ENCODE data around the gene PDGFB.

Gene PDGFB

GRCh38 chr22:39277142-39277607 is 32.4 kb upstream of the PDGFB start:
- peak; percentile 83 for DNase-seq (ENCODE audit: low spot score)
- FAIRE-seq: peak; percentile 83

- FAIRE-seq: no peak
- DNase-seq (ENCODE audit: low spot score): no peak
Measured at GRCh38 chr22:39276440-39277141, 31.8 kb upstream of the PDGFB start.

DNA sequence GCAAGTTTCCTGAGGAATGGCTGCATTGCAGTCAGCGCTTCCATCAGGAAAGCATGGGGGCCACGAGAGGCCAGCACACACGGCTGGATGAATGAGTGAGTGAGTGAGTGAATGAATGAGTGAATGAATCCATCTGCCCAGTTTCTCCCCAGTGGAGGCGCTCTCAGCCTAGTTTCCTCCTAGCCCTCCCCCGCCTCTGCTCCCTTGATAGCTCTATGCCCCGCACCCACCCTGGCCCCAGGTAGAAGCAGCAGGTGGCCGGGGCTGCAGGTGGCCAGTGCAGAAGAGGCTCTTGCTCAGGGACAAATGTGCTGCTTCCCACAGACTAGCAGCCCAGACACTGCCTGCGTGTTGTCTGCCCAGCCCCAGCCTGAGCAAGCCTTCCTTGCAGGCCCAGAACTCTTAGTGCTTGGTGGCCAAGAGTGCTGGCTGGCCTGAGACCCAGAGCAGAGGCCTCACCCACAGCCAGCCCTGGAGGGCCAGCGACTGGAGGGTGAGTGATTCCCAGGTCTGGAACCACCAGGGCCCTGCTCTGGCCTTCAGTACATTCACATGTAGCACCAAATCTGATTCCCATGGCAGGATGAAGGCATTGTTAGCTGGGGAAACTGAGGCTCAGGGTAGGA is 31.1 kb upstream of the PDGFB start:
- DNase-seq (ENCODE audit: low spot score) (no peak), FAIRE-seq (no peak)

DNA sequence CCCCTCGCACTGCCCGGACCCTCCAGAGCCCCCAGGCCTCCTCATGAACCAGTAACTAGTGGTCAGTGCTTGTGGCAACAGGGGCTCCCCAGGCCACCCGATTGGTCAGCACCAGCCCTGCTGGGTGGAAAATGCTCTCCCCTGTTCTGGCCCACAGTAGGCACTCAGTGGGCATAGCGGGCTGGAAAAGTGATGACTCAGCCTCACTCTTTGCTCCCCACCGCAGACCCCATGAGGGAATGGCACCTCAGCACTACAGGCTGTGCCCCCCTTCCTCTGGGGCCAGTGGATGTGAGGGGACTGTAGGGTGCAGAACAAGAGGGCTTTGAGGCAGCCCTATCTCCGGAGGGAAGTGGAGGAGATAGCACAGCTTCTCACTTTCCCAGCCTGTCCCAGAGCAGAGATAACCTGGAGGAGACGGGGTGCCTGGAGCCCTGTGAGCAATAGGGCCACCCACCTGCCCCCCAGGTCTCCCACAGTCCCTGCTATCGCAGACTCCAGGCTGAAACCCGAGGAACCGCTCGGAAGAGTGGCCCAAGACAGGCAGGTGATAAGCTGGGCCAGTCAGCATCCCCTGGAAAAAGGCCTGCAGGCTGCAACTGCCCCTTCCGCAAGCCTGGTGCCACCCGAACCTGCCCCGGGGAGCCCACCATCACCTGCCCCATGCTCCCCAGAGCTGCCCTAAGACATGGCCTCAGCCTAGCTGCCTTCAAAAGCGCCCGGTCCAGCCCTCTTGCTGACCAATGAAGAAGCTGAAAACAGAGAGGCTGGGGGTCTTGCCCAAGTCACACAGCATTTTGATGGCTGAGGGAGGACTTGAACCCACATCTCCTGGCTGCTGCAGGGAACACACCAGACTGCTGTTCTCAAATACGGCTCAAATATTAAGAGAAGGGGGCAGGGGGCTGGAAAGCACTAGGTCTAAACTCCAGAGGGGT is 29.4 kb upstream of the PDGFB start:
- DNase-seq (ENCODE audit: low spot score) (no peak), FAIRE-seq (no peak)

DNA sequence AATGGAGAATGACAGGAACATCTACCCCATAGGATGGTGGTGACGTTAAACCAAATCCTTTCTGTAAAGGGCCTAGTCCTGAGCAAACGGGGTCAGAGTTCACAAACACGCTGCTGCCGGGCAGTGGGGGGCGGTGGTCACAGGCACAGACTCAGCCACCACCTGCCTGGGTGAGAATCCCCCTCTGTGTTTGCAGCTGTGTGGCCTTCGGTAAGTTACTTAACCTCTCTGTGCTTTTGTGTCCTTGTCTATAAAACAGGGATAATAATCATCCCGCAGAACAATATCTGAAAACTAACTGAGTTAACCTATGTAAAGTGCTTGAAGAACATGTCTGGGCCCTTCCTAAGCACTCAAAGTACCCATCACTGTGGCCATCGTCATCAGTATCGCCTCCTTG is 26.0 kb upstream of the PDGFB start:
- DNase-seq (ENCODE audit: low spot score) (no peak), FAIRE-seq (no peak)

GRCh38 chr22:39270280-39270679 is 25.5 kb upstream of the PDGFB start:
- no peak for DNase-seq (ENCODE audit: low spot score)
- no peak for FAIRE-seq

DNA sequence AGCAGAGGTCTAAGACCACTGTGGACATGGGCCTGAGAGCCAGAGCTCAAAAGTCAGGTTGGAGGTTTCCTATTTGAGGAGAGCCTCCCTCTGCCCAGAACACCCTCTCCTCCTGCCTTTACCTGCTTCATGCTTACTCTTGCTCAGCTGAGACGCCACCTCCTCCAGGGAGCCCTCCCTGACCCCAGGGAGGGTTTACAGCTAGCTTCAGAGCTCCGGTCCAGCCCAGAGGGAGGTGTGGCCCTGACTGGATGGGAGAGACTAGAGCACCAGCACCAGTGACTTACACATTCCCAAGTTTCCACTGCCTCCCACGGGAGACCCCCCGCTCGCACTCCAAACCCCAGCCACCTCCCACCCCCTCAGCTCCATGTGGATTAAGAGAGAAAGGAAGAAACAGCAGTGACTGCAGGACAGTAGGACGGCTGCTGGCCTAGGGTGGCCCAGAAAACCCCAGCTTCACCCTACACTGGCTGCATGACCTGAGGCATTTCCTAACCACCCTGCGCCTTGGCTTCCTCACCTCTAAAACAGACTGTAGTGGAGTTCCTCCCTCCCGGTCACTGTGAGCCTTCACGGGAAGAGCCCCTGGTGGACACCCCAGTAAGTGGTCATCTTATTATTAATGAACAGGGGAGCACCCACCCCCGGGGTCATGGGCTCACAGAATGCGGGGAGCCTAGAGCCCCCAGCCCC is 24.5 kb upstream of the PDGFB start:
- FAIRE-seq (no peak), DNase-seq (ENCODE audit: low spot score) (no peak)

GRCh38 chr22:39268645-39269044 is 23.9 kb upstream of the PDGFB start:
- no peak for FAIRE-seq

DNA sequence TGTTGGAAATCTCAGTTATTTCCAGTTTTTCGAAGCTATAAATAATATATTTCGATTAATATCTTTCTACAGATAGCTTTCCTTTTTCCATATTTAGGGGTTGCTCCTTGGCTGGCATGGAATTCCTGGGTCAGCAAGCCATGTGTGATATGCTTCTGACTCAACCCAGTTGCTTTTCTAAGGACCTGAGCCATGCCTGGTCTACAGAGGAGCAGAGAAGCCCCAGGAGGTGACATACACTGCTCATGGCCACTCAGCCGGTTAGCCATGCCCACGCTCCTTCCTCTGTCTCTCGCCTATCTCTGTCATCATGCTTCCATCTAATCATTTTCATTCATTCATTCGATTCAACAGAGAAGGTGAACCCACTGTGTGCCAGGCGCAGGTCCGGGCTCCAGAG is 23.2 kb upstream of the PDGFB start:
- DNase-seq (ENCODE audit: low spot score) (peak; percentile 78), FAIRE-seq (peak; percentile 81)

More at GRCh38 chr22:39268645-39269044, 23.9 kb upstream of the PDGFB start:
- DNase-seq (ENCODE audit: low spot score): peak; percentile 38

DNA sequence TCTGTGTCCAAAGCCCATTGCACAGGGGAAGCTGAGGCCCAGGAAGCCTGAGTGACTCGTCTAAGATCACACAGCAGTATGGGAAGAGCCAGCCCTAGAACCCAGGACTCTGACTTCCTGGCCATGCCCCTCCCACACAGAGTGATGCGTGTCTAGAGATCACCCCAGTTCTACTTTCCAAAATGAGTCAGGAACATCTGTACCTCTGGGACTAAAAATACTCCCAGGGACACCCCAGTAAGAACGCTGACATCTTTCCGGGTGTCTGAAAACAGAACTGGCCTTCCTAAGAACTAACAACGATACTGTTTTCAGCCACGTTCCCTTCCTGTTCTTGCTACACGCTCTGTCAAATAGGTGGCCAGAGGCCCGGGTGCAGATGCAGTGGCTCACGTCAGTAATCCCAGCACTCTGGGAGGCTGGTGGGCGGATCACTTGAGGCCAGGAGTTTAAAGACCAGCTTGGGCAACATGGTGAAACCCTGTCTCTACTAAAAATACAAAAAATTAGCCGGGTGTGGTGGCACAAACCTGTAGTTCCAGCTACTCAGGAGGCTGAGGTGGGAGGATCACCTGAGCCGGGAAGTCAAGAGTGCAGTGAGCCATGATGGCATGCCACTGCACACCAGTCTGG is 21.7 kb upstream of the PDGFB start:
- DNase-seq (ENCODE audit: low spot score) (no peak), FAIRE-seq (no peak)

DNA sequence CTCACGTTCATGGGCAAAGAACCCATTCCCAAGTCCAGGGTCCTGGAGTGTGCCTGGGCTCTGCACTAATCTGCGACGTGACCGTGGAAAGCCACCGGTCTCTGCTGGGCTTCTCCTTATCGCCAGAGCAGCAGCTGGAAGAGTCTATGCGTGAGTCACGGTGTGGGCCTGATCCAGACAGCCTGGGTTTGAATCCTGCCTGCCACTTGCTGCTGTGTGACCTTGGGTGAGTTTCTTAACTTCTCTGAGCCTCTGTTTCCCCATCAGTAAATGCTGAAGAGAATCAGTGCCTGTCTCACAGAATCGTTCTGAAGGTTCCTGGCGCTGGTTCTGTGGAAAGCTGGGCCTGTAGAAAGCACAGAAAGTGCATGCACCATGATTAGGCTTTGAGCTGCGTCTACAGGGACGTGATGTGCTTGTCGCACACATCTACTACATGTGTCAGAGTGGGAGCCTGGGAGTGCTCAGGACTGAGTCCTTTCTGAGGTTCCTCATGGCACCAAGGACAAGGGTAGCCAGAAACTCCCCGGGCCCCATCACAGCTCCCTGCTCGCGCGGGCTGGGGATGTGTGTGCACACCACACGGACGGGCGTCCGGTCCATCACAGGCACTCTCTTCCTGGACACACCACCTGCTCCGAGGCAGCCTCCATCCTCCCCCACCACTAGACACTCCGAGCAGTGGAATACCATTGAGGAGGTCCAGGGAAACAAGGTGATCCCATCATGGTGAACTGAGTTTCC is 20.5 kb upstream of the PDGFB start:
- DNase-seq (ENCODE audit: low spot score) (no peak), FAIRE-seq (no peak)

- FAIRE-seq: no peak
- no peak for DNase-seq (ENCODE audit: low spot score)
Measured at GRCh38 chr22:39264349-39265038, 19.7 kb upstream of the PDGFB start.

DNA sequence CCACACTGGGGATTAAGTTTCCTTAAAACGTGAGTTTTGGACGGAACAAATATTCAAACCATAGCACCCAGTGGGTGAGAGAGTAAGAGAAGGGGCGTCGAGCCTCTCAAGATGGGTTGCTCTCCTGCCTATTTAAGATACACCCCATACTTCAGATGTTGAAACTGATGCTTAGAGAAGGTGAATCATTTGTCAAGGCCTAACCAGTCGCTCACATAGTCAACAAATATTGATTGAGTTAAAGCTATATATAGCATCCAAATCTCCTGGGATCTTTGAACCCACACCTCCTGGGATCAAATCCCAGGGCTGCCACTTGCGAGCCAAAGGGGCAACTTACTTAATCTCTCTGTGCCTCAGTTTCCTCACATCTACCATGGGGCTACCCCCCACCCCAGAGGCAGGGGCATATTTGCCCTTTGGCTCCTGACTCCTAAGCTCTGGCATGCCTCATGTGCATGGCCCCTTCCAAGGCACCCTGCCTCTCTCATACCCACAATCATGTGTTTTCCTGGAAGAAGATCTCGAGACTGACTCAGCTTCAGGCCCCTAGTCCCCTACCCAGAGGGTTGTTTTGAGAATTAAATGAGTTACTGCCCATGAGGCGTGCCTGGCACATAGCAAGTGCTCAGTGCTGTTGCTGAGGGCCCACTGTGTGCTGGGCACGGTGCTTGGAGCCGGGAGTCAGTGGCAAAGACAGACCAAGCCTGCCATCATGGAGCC is 19.0 kb upstream of the PDGFB start:
- DNase-seq (ENCODE audit: low spot score) (no peak), FAIRE-seq (no peak)

GRCh38 chr22:39259666-39260065 is 14.9 kb upstream of the PDGFB start:
- DNase-seq (ENCODE audit: low spot score) (no peak), FAIRE-seq (no peak)

DNA sequence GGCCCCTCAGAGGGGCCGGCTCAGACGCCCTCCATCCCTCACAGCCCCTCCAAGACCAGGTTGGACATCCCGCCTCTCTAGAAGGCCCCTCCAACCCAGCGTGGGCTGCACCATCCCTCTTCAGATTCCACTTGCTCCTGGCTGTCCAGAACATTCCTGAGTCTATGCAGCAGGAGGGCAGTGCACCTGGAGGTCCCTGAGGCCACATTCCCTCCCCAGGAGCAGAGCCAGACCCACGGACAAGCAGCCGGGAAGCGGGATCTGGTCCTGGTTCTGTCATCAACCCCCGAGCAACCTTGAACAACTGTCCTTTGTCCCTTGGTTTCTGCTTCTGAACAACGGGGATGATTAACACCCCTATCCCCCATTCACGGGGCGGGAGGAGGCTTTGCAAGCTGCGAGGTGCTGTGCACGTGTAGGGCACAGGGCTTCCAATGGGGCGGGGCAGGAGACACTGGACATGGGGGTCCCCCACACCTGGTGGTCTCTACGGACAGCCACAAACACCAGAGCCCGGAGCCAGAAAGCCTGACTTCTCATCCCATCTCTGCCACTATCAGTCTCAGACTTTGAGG is 13.2 kb upstream of the PDGFB start:
- DNase-seq (ENCODE audit: low spot score) (no peak), FAIRE-seq (no peak)

DNA sequence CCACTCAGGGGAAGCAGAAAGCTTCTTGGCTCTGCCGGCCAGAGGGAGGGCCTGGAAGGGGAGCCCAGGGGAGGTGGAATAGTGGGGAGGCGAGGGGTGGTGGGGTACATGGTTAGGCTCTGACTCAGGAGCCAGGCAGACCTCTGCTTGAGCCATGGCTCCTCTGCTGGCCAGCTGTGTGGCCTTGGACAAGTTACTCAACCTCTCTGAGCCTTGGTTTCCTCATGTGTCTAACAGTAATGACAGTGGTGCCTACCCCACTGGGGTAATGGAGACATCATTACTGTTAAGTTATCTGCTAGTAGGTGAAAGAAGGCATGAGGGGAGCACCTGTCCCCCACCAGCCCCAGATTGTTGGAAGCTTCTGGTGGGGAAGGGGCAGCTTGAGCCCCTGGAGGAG is 12.2 kb upstream of the PDGFB start:
- no peak for DNase-seq (ENCODE audit: low spot score)
- FAIRE-seq: no peak

GRCh38 chr22:39256186-39256552 is 11.4 kb upstream of the PDGFB start:
- DNase-seq (ENCODE audit: low spot score) (no peak), FAIRE-seq (no peak)

DNA sequence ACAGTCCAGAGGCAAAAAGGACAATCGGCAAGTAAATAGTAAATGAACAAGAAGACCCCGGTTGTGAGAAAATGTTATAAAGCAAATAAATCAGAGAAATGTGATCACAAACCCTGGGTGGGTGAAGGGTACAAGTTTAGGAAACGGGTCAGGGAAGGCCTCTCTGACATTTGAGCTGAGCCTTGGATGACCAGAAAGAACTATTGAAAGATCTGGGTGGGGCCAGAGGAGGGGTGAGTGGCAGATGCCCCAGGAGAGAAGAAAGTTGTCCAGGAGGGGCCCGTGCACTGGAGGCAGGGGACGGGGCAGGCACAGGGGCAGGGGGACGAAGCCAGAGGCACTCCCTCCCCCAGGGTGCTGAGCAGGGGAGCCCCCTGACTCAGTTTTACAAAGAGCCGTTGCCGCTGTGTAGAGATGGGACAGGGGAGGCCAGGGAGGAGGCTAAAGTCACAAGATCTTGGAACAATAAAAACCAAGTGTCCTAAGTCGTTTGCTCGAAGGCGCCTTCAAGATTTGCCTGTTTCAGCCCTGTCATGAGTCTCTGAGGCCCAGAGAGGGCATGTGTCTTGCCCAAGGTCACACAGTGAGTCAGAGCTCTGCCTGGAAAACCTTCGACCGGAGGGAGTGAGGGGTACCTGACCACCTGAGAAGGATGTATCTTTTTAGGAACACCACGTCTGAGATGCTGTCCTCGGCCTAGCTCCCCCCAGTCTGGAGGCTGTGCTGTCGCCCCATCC is 10.8 kb upstream of the PDGFB start:
- FAIRE-seq (no peak), DNase-seq (ENCODE audit: low spot score) (no peak)
